ENCODE measurements around the gene GABRB3. TPM values are rescaled to one million over a fixed set of nuclear protein-coding genes. Genes with fewer than 3 reads are reported as not detected.

Gene GABRB3
- polyA plus RNA-seq, 1 donor (not counting 4 experiments of a cell fraction or from before 2014, with no cell fraction given) = 0.81 TPM

DNA sequence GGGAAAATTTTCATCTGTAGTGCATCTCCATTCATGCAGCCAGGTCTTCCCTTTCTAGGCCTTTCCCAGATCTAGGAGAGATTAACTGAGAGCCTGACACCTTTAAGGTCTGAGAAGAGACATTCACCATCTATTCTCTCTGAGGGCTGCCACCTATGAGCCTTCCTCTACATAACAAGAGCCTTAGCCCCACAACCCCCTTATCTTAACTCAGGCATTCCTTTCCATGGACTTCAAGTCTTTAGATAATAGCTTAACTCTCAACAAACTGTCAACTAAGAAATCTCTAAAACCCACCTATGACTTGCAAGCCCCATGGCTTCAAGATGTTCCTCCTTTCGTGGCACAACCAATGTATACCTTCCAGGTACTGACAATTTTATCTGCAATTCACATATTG is 121.0 kb downstream of the GABRB3 start:
- Histone ChIP-seq H3K36me3 (ENCODE audit: control insufficient read depth in 2 of 2, extremely low read depth in 1 of 2, insufficient read depth in 2 of 2, low read length in 2 of 2) (no peaks in the 10 kb centered on the region), H2AFZ (ENCODE audit: control insufficient read depth, low read length) (no peak overlapping the region), H3K79me2 (ENCODE audit: control insufficient read depth, insufficient read depth, low read length) (no peaks in the 10 kb centered on the region), H3K4me2 (ENCODE audit: control insufficient read depth, extremely low read depth, insufficient read depth, low read depth, low read length) (no peak overlapping the region), H4K20me1 (ENCODE audit: control insufficient read depth, extremely low read depth, insufficient read depth, low read length) (no peaks in the 10 kb centered on the region), H3K9me1 (ENCODE audit: control insufficient read depth, extremely low read depth, insufficient read depth, low read length) (no peaks in the 10 kb centered on the region), H3K27ac (ENCODE audit: control insufficient read depth, insufficient read depth, low read length) (no peak overlapping the region), H3K4me1 (ENCODE audit: control insufficient read depth, extremely low read depth, insufficient read depth, low read length) (no peaks in the 10 kb centered on the region), H3K4me3 (ENCODE audit: control insufficient read depth in 2 of 3, extremely low read depth in 1 of 3, insufficient read depth in 2 of 3, low read depth in 1 of 3, low read length in 3 of 3) (no peak overlapping the region), H3K9me3 (ENCODE audit: control insufficient read depth, low read depth, low read length) (peaks cover 8% of the 10 kb centered on the region), H3K9ac (ENCODE audit: control insufficient read depth, extremely low read depth, insufficient read depth, low read length) (no peak overlapping the region), H3K27me3 (ENCODE audit: control insufficient read depth, extremely low read depth, insufficient read depth, low read length) (no peaks in the 10 kb centered on the region)
- FAIRE-seq = no peak
- dilution Hi-C loops (cut with MboI; ENCODE audit: extremely low pct_ligation_motif_present, low sequenced_read_pairs) = no loop called here
- no peak for DNase-seq (ENCODE audit: low read depth, low spot score)
- TF ChIP-seq EZH2 (IDR thresholded peaks at IDR 0.05; ENCODE audit: low read length) = no peak
- TF ChIP-seq, protein P1, sequence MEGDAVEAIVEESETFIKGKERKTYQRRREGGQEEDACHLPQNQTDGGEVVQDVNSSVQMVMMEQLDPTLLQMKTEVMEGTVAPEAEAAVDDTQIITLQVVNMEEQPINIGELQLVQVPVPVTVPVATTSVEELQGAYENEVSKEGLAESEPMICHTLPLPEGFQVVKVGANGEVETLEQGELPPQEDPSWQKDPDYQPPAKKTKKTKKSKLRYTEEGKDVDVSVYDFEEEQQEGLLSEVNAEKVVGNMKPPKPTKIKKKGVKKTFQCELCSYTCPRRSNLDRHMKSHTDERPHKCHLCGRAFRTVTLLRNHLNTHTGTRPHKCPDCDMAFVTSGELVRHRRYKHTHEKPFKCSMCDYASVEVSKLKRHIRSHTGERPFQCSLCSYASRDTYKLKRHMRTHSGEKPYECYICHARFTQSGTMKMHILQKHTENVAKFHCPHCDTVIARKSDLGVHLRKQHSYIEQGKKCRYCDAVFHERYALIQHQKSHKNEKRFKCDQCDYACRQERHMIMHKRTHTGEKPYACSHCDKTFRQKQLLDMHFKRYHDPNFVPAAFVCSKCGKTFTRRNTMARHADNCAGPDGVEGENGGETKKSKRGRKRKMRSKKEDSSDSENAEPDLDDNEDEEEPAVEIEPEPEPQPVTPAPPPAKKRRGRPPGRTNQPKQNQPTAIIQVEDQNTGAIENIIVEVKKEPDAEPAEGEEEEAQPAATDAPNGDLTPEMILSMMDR (optimal IDR thresholded peaks at IDR 0.05 in 1 of 3, IDR thresholded peaks at IDR 0.05 in 1 of 3, conservative IDR thresholded peaks at IDR 0.05 in 1 of 3; ENCODE audit: extremely low read depth in 1 of 3, insufficient read depth in 2 of 3, low read length in 3 of 3) = no peak

DNA sequence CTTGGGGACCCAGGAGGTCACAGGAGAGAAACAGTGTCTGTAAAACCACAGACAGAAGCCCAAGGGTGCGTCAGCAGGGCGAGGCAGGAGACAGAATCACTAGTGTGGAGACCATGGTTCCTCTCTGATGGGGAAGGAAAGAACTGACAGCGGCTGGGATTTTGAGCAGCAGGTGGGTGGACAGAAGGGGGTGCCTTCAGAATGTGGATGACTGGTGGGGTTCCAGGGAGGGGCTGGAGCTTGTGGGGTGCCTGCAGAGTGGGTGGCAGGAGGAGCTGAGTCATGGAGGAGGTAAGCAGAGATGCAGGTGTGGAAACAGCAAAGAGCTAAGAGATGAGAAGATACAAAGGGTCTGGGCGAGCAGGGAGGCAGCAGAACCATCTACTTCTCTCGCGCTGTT is 124.2 kb downstream of the GABRB3 start:
- FAIRE-seq = no peak

More for the DNA sequence above, 124.2 kb downstream of the GABRB3 start:
- dilution Hi-C loops (cut with MboI; ENCODE audit: extremely low pct_ligation_motif_present, low sequenced_read_pairs) = no loop called here
- no peak for DNase-seq (ENCODE audit: low read depth, low spot score)
- no peaks in the 10 kb centered on the region for H3K27me3 ChIP-seq (ENCODE audit: control insufficient read depth, extremely low read depth, insufficient read depth, low read length)
- no peak for TF ChIP-seq EZH2 (IDR thresholded peaks at IDR 0.05; ENCODE audit: low read length)
- TF ChIP-seq, protein P1 (optimal IDR thresholded peaks at IDR 0.05 in 1 of 3, IDR thresholded peaks at IDR 0.05 in 1 of 3, conservative IDR thresholded peaks at IDR 0.05 in 1 of 3; ENCODE audit: extremely low read depth in 1 of 3, insufficient read depth in 2 of 3, low read length in 3 of 3) = no peak
- H3K4me2 ChIP-seq (ENCODE audit: control insufficient read depth, extremely low read depth, insufficient read depth, low read depth, low read length) = no peak overlapping the region
- no peaks in the 10 kb centered on the region for H3K9me1 ChIP-seq (ENCODE audit: control insufficient read depth, extremely low read depth, insufficient read depth, low read length)
- H3K4me3 ChIP-seq (ENCODE audit: control insufficient read depth in 2 of 3, extremely low read depth in 1 of 3, insufficient read depth in 2 of 3, low read depth in 1 of 3, low read length in 3 of 3) = no peak overlapping the region
- no peak overlapping the region for H3K9ac ChIP-seq (ENCODE audit: control insufficient read depth, extremely low read depth, insufficient read depth, low read length)
- H3K27ac ChIP-seq (ENCODE audit: control insufficient read depth, insufficient read depth, low read length) = no peak overlapping the region
- H3K36me3 ChIP-seq (ENCODE audit: control insufficient read depth in 2 of 2, extremely low read depth in 1 of 2, insufficient read depth in 2 of 2, low read length in 2 of 2) = no peaks in the 10 kb centered on the region
- H3K9me3 ChIP-seq (ENCODE audit: control insufficient read depth, low read depth, low read length) = peaks cover 11% of the 10 kb centered on the region
- no peaks in the 10 kb centered on the region for H3K79me2 ChIP-seq (ENCODE audit: control insufficient read depth, insufficient read depth, low read length)
- no peaks in the 10 kb centered on the region for H4K20me1 ChIP-seq (ENCODE audit: control insufficient read depth, extremely low read depth, insufficient read depth, low read length)
- H2AFZ ChIP-seq (ENCODE audit: control insufficient read depth, low read length) = no peak overlapping the region
- H3K4me1 ChIP-seq (ENCODE audit: control insufficient read depth, extremely low read depth, insufficient read depth, low read length) = no peaks in the 10 kb centered on the region
